ENCODE measurements around the gene GNG3.
"Not testable (repeated sequence)": the region's sequence is repeated elsewhere in the genome, so short reads cannot be mapped to it uniquely, and the experiment has no call there.

Gene GNG3

DNA sequence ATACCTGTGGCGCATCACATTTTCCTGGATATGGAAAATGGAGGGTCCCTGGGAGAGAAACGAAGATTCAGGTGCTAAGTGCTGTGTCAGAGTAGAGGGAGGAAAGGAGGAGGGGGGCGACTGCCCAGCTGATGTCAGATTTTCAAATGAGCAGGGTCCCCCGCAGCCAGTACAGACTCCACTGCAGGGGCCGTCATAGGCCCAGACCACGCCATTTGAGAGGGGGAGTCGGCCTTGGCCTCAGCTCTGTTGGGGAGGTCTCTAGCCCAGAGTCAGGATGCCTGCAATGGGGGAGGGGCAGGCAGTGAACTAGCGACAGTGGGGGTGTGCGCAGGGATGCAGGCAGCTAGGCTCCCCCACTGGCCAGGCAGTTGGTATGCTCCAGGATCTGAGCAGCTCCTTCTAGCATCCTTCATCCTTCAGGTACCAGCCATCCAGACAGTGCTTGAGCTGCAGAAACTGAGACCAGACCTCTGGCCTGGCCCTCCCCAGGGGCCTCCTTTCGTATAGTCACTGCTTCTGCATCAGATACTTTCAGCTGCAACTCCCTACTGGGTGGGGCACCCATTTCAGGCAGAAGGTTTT, at the start of gene GNG3, which contains the start of gene BSCL2:
Gene GNG3, plus strand, starts transcription at position 400 of the 585 bp plus-strand sequence. CDS start 620 bp downstream, outside the sequence.
Gene BSCL2, minus strand, starts transcription at position 148 of the 585 bp plus-strand sequence. CDS start 229 bp downstream, outside the sequence.
- no peak for DNase-seq (ENCODE audit: low spot score)

DNA sequence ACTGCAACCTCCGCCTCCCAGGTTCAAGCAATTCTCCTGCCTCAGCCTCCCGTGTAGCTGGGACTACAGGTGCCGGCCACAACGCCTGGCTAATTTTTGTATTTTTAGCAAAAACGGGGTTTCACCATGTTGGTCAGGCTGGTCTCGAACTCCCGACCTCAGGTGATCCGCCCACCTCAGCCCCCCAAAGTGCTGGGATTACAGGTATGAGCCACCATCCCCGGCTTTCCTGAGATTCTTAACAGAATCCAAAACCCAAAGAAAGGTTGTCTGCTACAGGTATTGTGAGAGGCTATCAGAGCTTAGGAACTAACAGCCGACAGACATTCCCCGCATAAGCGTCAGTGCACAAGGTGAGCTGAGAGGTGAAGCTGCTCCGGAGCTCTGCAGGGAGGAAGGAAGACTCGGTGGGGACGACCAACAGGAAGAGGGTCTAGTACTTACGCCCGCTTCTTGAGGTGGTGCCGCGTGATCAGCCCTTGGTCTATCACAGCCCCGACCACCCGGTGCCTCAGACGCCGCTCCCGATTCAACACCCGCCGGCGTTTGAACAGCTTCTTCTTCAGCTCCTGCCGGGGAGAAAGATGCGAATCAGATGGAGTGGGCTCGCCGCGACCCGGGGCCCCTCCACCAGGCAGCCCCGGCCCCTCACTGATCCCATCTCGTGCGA, 42.9 kb upstream of the GNG3 start:
- DNase-seq (ENCODE audit: low spot score): peak; percentile 70

DNA sequence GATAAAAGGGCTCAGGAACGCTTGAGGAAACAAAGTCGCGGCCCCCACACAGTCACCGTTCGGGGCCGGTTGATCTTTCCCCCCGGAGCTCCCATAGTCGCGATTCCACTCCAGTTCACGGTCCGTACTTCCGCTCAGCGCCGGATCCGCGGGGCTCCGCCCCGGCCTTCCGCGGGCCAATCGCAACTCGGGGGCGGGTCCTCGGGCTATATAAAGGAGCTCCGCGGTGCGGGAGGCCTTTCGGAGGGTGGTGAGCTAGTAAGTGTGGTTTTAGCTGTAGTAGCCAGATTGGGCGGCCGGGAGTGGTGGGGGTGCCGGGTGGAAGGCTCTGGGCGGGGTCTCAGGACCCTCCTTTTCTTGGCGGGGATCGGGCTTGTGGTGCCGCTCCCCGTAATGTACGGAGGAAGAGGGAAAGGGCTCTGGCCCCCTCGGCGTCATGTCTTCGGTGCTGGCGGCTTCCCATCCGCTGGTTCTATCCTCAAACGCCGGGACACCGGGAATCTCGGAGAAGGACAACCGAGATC, 42.3 kb upstream of the GNG3 start, which contains the start of the genes C11orf98 and CSKMT:
Gene C11orf98, minus strand, starts transcription at position 136 of the 524 bp plus-strand sequence. Its CDS starts 41 bp downstream, at position 95.
Gene CSKMT, plus strand, starts transcription at position 238 of the 524 bp plus-strand sequence. CDS start 568 bp downstream, outside the sequence.
- peak; percentile 92 for DNase-seq (ENCODE audit: low spot score)

DNA sequence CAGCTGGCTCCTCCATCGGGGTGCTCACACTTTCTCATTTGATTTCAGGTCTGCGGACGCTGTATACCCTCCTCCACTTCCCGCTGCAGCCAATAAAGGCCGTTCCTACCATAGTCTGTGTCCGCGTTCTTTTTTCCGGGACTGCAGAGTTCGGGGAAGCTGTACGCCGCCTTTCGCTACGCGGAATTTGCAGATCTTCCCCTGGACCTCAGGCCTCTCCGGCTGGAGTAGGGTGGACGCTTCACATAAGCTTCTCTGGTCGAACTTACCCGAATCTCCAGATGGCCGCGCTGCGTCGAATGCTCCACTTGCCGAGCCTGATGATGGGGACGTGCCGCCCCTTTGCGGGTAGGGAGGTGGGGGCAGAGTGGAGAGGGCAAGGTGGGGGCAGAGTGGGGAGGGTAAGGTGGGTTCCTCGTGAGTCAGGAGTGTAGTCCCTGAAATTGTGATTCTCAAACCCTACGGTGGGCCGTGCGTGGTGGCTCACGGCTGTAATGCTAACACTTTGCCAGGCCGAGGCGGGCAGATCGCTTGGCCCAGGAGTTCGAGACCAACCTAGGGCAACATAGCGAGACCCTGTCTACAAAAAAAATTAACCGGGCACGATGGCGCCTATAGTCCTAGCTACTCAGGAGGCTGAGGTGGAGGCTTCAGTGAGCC, 41.7 kb upstream of the GNG3 start:
- peak; percentile 70 for DNase-seq (ENCODE audit: low spot score)

DNA sequence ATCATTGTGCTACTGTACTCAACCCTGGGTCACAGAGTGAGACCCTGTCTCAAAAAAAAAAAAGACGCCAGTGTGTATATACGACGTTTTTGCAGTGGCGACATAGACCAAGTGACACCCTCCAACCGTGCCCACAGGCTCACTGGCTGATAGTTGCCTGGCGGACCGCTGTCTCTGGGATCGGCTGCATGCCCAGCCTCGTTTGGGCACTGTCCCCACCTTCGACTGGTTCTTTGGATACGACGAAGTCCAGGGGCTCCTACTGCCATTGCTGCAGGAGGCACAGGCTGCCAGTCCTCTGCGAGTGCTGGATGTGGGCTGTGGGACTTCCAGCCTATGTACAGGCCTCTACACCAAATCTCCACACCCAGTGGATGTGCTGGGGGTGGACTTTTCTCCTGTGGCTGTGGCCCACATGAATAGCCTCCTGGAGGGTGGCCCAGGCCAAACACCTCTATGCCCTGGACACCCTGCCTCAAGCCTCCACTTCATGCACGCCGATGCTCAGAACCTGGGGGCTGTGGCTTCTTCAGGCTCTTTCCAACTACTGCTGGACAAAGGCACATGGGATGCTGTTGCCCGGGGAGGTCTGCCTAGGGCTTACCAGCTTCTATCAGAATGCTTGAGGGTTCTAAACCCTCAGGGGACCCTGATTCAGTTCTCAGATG, 41.1 kb upstream of the GNG3 start:
- DNase-seq (ENCODE audit: low spot score): no peak

DNA sequence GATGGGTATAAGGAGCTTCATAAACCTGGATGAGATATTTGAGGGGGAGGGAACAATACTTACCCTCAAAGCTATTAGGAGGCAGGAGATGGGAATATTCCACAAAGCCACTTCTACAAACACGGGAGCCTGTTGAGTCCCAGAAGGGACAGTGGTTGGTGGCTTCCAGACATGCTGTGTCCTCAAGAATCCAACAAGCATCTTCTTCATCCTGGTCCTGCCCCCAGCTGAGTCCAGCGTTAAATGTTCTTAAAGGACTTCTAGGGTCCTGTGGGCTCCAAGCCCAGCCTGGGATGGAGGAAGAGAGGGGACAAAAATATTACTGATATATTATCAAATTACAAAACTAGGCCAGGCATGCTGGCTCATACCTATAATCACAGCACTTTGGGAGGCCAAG, 40.0 kb upstream of the GNG3 start:
- DNase-seq (ENCODE audit: low spot score): no peak

DNA sequence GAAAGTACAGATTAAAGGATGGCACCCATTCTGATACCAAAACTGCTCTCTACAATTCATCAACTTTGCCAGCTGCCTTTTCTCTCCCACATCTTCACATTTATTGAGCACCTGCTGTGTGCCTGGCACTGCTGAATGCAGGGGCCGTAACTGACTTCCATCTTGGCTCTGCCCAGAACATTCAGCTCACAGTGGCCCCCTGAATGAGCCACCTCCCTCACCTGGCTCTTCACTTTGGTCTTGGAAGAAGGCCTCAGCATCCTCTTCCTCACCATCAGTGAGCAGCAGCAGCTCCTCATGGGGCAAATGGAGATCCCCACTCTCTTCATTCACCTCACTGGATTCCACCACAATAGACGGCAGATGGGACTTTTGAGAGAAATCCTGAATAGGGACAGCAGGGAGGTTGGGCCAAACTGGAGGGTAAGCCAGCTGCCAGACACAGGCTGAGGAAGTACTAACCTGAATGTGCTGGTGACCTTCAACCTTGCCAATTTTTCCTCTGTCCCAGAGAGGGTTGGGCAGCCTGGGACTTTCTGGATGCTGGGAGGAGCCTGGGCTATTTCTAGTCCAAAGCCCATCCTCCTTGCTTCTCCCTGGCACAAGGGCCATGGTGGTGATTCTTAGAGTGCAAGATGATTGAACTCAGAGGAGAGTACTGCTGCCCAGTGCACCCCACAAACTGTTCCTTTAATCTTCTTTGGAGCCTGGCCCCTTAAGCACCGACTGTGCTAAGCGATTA, 37.9 kb upstream of the GNG3 start:
- DNase-seq (ENCODE audit: low spot score): peak; percentile 57

DNA sequence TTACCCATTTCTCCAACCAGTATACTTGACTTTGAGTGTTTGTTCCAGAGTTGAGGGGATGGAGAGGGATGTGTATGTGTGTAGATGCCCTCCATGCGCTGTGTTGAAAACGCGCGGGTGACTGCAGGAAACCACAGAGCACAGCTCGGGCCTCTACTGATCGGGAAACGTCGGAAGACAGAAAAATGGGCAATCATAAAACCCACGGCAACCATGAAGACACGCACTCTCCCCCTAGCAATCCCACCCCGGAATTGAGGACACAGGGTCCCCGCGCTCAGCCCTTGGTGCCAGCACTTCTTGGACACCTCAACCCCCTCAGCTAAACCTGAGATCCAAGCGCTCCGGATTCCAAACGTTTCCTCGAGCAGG, 36.3 kb upstream of the GNG3 start:
- DNase-seq (ENCODE audit: low spot score): peak; percentile 52

DNA sequence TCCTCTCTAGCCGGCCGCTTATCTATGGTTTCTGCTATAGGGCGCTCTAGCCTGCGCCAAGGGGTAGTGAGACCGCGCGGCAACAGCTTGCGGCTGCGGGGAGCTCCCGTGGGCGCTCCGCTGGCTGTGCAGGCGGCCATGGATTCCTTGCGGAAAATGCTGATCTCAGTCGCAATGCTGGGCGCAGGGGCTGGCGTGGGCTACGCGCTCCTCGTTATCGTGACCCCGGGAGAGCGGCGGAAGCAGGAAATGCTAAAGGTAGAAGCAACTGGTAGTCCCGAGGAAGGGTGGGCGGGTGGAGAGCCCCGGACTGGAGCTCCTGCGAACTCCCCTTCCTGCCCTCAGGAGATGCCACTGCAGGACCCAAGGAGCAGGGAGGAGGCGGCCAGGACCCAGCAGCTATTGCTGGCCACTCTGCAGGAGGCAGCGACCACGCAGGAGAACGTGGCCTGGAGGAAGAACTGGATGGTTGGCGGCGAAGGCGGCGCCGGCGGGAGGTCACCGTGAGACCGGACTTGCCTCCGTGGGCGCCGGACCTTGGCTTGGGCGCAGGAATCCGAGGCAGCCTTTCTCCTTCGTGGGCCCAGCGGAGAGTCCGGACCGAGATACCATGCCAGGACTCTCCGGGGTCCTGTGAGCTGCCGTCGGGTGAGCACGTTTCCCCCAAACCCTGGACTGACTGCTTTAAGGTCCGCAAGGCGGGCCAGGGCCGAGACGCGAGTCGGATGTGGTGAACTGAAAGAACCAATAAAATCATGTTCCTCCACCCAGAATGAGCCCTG, 35.7 kb upstream of the GNG3 start, which contains the start of the genes LBHD1 and UQCC3:
Gene LBHD1, minus strand, starts transcription at position 660 of the 782 bp plus-strand sequence. CDS start 2,236 bp downstream, outside the sequence.
Gene UQCC3, plus strand, starts transcription at position 66 of the 782 bp plus-strand sequence. Its CDS starts 73 bp downstream, at position 139.
- peak; percentile 92 for DNase-seq (ENCODE audit: low spot score)

DNA sequence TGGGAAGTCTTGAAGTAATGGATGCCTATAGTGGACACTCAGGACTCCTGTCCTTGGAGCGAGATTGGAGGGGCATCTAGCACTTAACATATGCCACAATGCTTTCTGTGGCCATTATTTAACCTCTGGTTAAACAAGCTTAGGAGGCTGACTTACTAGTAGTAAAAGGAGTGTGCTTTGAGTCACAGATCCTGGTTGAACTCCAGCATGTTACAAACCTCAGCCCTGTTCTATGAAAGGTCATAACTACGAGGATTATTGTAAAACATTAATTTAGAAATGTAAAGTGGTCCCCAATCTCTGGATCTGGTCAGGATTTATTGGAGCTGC, 34.3 kb upstream of the GNG3 start:
- DNase-seq (ENCODE audit: low spot score): peak; percentile 57

DNA sequence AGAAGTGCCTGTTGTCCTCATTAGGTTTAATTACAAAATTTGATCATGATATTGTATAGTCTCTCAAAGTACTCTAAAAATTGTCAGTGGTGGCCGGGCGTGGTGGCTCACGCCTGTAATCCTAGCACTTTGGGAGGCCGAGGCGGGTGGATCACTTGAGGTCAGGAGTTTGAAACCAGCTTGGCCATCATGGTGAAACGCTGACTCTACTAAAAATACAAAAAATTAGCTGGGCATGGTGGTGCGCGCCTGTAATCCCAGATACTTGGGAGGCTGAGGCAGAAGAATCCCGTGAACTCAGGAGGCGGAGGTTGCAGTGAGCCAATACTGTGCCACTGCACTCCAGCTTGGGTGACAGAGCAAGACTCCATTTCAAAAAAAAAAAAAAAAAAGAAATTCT, 32.1 kb upstream of the GNG3 start:
- not testable (repeated sequence) for DNase-seq (ENCODE audit: low spot score)

DNA sequence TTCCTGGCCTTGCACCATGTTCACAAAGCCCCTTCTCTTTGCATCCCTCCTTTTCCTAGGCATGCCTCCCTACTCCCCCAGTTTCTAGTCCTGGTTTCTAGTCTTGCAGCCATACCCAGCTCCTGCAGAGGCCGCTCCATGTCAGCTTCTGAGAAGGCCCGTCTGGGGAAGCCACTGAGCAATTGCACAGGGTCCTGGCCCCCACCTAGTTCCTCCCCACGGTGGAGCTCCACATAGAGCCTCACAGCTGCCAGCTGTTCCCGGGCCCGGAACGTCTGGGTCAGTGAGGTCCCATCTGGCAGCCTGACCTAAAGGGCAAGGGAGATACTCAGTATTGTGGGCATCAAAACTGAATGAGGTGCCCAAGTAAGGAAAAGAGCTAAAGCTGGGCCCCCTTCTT, 30.8 kb upstream of the GNG3 start:
- no peak for DNase-seq (ENCODE audit: low spot score)

DNA sequence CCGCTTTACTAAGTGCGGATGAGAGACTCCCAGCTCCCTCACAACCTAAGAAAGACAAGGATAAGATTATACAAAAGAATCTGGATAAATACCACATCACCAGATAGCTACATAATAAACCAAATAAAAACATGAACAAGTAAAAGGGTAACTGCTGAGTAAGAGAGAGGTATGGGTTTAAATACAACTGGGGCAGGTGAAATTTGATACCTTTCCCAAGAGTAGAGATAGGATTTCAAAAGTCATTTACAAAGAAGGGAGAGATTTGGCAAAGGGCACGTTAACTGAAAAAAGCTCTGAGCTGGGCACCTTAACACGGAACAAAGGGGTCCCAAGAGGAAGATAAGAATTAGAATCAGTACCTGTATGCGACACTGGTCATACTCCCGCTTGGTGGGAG, 30.3 kb upstream of the GNG3 start:
- DNase-seq (ENCODE audit: low spot score): no peak

DNA sequence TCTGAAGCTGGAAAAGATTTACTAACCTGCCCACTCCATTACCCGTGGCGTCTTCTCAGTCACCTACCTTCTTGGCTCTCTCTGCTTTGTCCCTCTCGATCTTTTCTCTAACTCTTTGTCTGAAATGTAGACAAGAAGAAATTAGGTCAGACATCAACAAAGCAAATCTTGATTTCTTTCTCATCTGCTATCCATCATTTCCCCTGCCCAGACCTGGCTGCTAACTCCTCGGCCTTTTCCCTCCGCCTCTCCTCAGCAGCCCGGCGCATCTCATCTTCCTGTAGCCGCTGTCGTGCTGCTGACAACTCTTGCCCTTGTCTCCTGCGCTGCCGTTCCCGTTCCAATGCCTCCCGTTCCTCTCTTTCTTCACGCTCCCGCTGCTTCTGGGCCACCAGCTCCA, 29.8 kb upstream of the GNG3 start:
- DNase-seq (ENCODE audit: low spot score): no peak

DNA sequence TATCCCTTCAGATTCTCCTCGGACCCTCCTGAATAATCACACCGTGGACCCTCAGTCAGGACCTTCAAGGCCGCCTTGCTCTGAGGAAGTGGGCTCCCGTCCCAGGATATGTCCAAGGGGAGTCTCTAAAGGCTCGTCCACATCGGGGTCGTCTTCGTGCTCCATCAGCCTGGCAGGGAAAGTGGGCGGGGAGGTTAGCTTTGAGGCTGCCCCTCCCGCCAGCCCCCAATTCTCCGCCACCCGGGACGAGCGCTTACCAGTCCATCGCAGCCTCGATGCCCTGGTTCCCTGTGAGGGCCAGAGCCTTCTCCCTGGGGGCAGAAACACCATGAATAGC, 29.1 kb upstream of the GNG3 start:
- DNase-seq (ENCODE audit: low spot score): no peak

DNA sequence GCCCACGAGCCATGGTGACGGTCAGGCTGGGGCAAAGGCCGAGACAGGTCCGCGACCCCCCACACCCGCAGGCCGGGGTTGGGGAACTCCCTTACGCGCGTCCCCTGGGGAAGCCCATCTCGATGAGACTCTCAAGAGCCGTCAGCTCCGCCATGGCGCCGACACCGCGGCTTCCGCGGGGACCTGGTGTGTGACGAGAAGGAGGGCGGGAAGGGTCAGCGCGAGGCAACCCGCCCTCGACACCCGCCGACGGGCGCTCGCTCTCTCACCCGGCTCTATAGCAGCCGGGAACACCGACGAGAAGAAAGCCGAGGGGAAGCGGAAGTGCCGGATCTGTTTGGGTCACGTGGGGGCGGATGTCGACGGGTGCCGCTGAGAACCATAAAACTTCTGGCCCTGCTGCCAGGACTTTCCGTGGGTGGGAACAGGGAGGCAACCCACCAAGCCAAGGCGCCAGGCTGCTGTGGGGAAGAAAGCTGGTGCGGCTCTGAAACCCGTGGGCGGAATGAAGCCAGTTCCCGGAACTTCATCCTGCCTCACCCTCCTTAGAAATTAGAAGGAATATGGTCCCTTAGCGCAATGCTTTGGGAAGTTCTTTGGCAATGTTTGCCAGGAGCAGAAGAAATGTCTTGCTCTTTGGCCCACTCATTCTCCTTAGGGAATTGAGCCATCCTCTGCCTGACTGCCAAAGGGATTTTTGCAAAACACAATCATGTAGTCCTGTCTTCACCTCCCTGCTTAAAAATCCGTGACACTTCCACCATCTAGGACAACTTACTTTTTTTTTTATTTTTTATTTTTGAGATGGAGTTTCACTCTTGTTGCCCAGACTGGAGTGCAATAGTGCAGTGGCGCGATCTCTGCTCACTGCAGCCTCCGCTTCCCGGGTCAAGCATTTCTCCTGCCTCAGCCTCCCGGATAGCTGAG, 28.4 kb upstream of the GNG3 start, which contains the start of gene UBXN1:
Gene UBXN1, minus strand, starts transcription at position 304 of the 927 bp plus-strand sequence. Its CDS starts 150 bp downstream, at position 154.
- peak; percentile 93 for DNase-seq (ENCODE audit: low spot score)

DNA sequence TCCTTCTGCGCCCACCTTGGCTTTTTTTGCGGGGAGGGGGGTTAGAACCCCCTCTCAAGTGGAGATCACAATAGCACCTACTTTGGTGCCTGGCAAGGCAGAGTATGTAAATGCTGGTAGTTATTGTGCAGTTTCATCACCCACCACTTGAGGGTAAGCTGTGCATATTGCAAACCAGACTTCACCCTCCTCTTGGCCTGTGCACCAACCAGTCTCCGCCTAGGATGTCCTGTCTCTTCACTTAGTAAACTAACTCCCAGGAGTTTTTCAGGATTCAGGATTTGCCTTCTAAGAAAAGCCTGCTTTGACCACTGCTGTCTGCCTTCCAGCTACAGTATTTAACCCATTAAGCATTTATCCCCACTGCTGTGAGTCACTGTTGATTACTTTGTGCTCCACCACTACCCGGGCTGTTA, 26.6 kb upstream of the GNG3 start:
- peak; percentile 91 for DNase-seq (ENCODE audit: low spot score)

DNA sequence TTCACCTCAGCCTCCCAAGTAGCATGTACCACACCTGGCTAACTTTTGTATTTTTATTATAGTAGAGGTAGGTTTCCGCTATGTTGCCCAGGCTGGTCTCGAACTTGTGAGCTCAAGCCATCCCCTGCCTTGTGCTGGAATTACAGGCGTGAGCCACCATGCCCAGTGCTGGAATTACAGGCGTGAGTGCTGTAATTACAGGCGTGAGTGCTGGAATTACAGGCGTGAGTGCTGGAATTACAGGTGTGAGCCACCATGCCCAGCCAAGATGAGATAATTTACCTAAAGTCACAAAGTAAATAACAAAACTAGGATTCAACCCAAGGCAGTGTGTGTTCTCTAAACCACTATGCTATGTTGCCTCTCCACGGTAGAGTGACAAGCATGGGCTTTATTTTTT, 25.0 kb upstream of the GNG3 start:
- no peak for DNase-seq (ENCODE audit: low spot score)

All from RKO (cell line).